ENCODE measurements around the gene ZBTB20.

ZBTB20 gene

GRCh38 chr3:115071601-115072000 is 75.5 kb downstream of the ZBTB20 start:
- H3K27me3 ChIP-seq (ENCODE audit: control insufficient read depth, insufficient read depth, low read length, poor library complexity, severe bottlenecking) = no peaks in the 10 kb centered on the region

GRCh38 chr3:115071166-115071565 is 75.9 kb downstream of the ZBTB20 start:
- Histone ChIP-seq H3K27me3 (ENCODE audit: control insufficient read depth, insufficient read depth, low read length, poor library complexity, severe bottlenecking) (no peaks in the 10 kb centered on the region), H3K27ac (ENCODE audit: insufficient read depth, low read depth, low read length, poor library complexity, severe bottlenecking) (no peak overlapping the region), H3K9me3 (ENCODE audit: control insufficient read depth, low read length) (no peaks in the 10 kb centered on the region), H3K4me3 (ENCODE audit: insufficient read depth, low read depth, low read length) (no peak overlapping the region), H3K4me1 (ENCODE audit: control insufficient read depth, insufficient read depth, low read length) (no peaks in the 10 kb centered on the region), H3K36me3 (ENCODE audit: control insufficient read depth, insufficient read depth, low read length) (no peaks in the 10 kb centered on the region)
- WGBS, 2 experiments = 96 to 100% methylated on average over 2 of the region's 2 CpGs

More at GRCh38 chr3:115071601-115072000, 75.5 kb downstream of the ZBTB20 start:
- Histone ChIP-seq H3K27ac (ENCODE audit: insufficient read depth, low read depth, low read length, poor library complexity, severe bottlenecking) (no peak overlapping the region), H3K36me3 (ENCODE audit: control insufficient read depth, insufficient read depth, low read length) (no peaks in the 10 kb centered on the region), H3K9me3 (ENCODE audit: control insufficient read depth, low read length) (no peaks in the 10 kb centered on the region), H3K4me1 (ENCODE audit: control insufficient read depth, insufficient read depth, low read length) (no peaks in the 10 kb centered on the region), H3K4me3 (ENCODE audit: insufficient read depth, low read depth, low read length) (no peak overlapping the region)
- 88% methylated on average over 5 of the region's 5 CpGs for WGBS, 2 experiments

DNA sequence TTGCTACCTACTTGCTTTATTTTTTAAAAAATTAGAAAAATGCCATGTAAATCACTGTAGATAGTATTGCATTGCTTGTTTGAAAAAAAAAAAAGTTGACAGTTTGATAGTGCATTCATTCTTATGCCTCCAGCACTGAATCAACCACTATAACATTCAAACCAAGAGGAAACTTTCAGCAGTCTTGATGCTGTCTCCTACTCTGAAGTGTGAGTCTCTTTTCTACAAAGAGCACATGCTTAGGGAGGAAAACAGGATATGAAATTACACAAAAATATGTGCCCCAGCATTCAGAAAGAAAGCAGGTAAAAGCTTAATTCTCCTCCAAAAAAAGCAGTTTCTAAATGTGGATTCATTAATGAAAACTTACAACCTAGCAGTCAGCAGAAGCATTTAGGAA is 78.3 kb downstream of the ZBTB20 start:
- Histone ChIP-seq H3K36me3 (ENCODE audit: control insufficient read depth, insufficient read depth, low read length) (no peaks in the 10 kb centered on the region), H3K9me3 (ENCODE audit: control insufficient read depth, low read length) (no peaks in the 10 kb centered on the region), H3K4me1 (ENCODE audit: control insufficient read depth, insufficient read depth, low read length) (no peaks in the 10 kb centered on the region)

GRCh38 chr3:115062412-115062956 is 84.6 kb downstream of the ZBTB20 start:
- Histone ChIP-seq H3K4me3 (ENCODE audit: insufficient read depth, low read depth, low read length) (no peak overlapping the region), H3K4me1 (ENCODE audit: control insufficient read depth, insufficient read depth, low read length) (no peaks in the 10 kb centered on the region), H3K27me3 (ENCODE audit: control insufficient read depth, insufficient read depth, low read length, poor library complexity, severe bottlenecking) (no peaks in the 10 kb centered on the region), H3K9me3 (ENCODE audit: control insufficient read depth, low read length) (no peaks in the 10 kb centered on the region), H3K36me3 (ENCODE audit: control insufficient read depth, insufficient read depth, low read length) (no peaks in the 10 kb centered on the region), H3K27ac (ENCODE audit: insufficient read depth, low read depth, low read length, poor library complexity, severe bottlenecking) (no peak overlapping the region)

More for the DNA sequence above, 78.3 kb downstream of the ZBTB20 start:
- Histone ChIP-seq H3K4me3 (ENCODE audit: insufficient read depth, low read depth, low read length) (no peak overlapping the region), H3K27ac (ENCODE audit: insufficient read depth, low read depth, low read length, poor library complexity, severe bottlenecking) (no peak overlapping the region), H3K27me3 (ENCODE audit: control insufficient read depth, insufficient read depth, low read length, poor library complexity, severe bottlenecking) (no peaks in the 10 kb centered on the region)

DNA sequence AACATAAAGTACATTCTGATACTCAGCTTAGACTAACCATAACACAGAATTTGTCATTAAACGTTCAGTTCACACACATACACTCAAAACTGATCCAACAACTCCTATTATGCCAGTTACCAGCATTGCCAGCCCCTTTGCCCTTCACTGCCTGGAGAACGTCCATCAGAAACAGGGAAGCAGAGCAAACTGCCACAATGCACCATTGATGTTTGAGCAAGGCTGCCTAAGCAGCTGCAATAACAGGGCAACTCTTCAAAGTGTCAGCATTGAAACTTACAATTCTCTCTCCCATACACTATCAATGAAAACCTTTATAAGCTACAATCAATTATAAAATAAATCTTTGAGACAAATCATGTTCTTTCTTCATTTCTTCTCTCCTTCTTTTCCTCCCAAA is 85.1 kb downstream of the ZBTB20 start:
- no peak overlapping the region for H3K27ac ChIP-seq (ENCODE audit: insufficient read depth, low read depth, low read length, poor library complexity, severe bottlenecking)
- H3K9me3 ChIP-seq (ENCODE audit: control insufficient read depth, low read length) = no peaks in the 10 kb centered on the region
- H3K4me1 ChIP-seq (ENCODE audit: control insufficient read depth, insufficient read depth, low read length) = no peaks in the 10 kb centered on the region
- H3K27me3 ChIP-seq (ENCODE audit: control insufficient read depth, insufficient read depth, low read length, poor library complexity, severe bottlenecking) = no peaks in the 10 kb centered on the region
- 71 to 78% methylated on average over 2 of the region's 2 CpGs for WGBS, 2 experiments
- no peaks in the 10 kb centered on the region for H3K36me3 ChIP-seq (ENCODE audit: control insufficient read depth, insufficient read depth, low read length)
- no peak overlapping the region for H3K4me3 ChIP-seq (ENCODE audit: insufficient read depth, low read depth, low read length)

DNA sequence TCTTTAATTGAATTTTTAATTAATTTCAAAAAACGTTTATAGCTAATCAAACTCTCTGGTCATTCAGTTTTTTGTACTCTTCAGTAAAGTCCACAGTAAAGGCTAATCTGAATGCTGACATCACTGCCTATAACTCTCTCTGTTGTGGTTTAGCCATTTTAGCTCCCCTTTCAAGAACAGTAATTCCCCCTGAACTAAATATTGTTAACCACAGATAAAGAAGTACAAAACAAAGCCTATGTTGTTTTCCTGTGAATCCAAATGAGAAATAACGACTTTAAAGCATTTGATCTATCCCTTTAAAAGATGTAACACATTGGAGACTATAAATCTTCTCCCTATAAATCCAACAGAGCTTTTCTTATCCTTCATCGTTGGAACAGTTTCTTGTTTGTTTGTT is 94.2 kb downstream of the ZBTB20 start:
- Histone ChIP-seq H3K27ac (ENCODE audit: insufficient read depth, low read depth, low read length, poor library complexity, severe bottlenecking) (no peak overlapping the region), H3K9me3 (ENCODE audit: control insufficient read depth, low read length) (no peaks in the 10 kb centered on the region)

GRCh38 chr3:115042351-115042750 is 104.7 kb downstream of the ZBTB20 start:
- Histone ChIP-seq H3K27ac (ENCODE audit: insufficient read depth, low read depth, low read length, poor library complexity, severe bottlenecking) (no peak overlapping the region), H3K4me3 (ENCODE audit: insufficient read depth, low read depth, low read length) (no peak overlapping the region)
- 91 to 92% methylated on average over 3 of the region's 3 CpGs for WGBS, 2 experiments

More for the DNA sequence above, 94.2 kb downstream of the ZBTB20 start:
- no peaks in the 10 kb centered on the region for H3K27me3 ChIP-seq (ENCODE audit: control insufficient read depth, insufficient read depth, low read length, poor library complexity, severe bottlenecking)
- no peaks in the 10 kb centered on the region for H3K36me3 ChIP-seq (ENCODE audit: control insufficient read depth, insufficient read depth, low read length)
- no peak overlapping the region for H3K4me3 ChIP-seq (ENCODE audit: insufficient read depth, low read depth, low read length)
- no peaks in the 10 kb centered on the region for H3K4me1 ChIP-seq (ENCODE audit: control insufficient read depth, insufficient read depth, low read length)
- WGBS, 2 experiments = 75 to 81% methylated on average over 2 to 3 of the region's 3 CpGs

DNA sequence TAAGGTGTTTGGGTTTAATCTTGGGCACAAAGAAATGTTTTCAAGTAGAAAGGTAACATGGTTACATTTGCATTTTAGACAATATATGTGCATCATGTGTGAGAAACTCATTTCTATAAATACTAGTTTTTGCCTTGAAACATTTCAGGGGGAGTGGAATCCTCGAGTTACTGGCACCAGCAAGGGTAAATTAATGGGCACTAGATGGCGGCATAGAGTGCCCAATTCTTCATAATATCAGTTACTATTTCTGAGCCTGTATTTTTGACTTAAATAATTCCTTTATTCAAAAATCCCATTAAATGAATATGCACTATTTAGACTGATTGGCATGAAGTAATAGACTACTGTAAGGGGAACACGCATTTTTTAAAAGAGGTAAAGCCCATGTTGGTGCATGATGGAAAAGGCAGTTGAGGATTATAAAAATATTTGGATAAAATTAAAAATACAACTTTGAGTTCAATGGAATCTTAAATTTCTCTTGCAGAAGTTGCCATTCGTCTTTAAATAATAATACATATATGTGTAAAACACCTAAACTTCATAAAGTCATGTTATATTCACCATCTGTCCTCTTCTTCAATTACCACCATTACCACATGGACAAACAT is 106.3 kb downstream of the ZBTB20 start:
- no peaks in the 10 kb centered on the region for H3K4me1 ChIP-seq (ENCODE audit: control insufficient read depth, insufficient read depth, low read length)
- H3K36me3 ChIP-seq (ENCODE audit: control insufficient read depth, insufficient read depth, low read length) = no peaks in the 10 kb centered on the region
- H3K27me3 ChIP-seq (ENCODE audit: control insufficient read depth, insufficient read depth, low read length, poor library complexity, severe bottlenecking) = no peaks in the 10 kb centered on the region
- WGBS, 2 experiments = 32 to 50% methylated on average over 1 to 3 of the region's 4 CpGs
- H3K9me3 ChIP-seq (ENCODE audit: control insufficient read depth, low read length) = no peaks in the 10 kb centered on the region
- H3K4me3 ChIP-seq (ENCODE audit: insufficient read depth, low read depth, low read length) = no peak overlapping the region
- H3K27ac ChIP-seq (ENCODE audit: insufficient read depth, low read depth, low read length, poor library complexity, severe bottlenecking) = no peak overlapping the region

More at GRCh38 chr3:115042351-115042750, 104.7 kb downstream of the ZBTB20 start:
- no peaks in the 10 kb centered on the region for H3K27me3 ChIP-seq (ENCODE audit: control insufficient read depth, insufficient read depth, low read length, poor library complexity, severe bottlenecking)
- H3K9me3 ChIP-seq (ENCODE audit: control insufficient read depth, low read length) = no peaks in the 10 kb centered on the region
- no peaks in the 10 kb centered on the region for H3K36me3 ChIP-seq (ENCODE audit: control insufficient read depth, insufficient read depth, low read length)
- H3K4me1 ChIP-seq (ENCODE audit: control insufficient read depth, insufficient read depth, low read length) = no peaks in the 10 kb centered on the region

DNA sequence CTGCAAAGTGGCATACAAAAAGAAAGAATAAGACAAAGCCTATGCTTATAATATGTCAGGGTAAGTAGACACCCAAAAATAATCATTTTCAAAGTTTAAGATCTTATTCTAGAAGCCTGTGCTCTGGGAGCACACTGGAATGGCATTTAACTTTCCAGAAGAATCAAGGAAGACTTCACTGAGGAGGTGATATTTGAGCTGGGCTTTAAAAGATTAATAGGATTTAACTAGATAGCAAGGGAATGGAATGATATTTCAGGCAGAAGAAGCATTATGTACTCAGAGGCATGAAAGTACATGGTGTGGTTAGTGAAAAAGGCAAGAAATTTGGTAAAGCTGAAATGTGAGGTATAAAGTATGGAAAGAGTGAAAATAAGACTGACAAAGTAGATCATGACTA is 106.8 kb downstream of the ZBTB20 start:
- Histone ChIP-seq H3K36me3 (ENCODE audit: control insufficient read depth, insufficient read depth, low read length) (no peaks in the 10 kb centered on the region), H3K27ac (ENCODE audit: insufficient read depth, low read depth, low read length, poor library complexity, severe bottlenecking) (no peak overlapping the region), H3K4me3 (ENCODE audit: insufficient read depth, low read depth, low read length) (no peak overlapping the region), H3K9me3 (ENCODE audit: control insufficient read depth, low read length) (no peaks in the 10 kb centered on the region), H3K4me1 (ENCODE audit: control insufficient read depth, insufficient read depth, low read length) (no peaks in the 10 kb centered on the region), H3K27me3 (ENCODE audit: control insufficient read depth, insufficient read depth, low read length, poor library complexity, severe bottlenecking) (no peaks in the 10 kb centered on the region)

- Histone ChIP-seq H3K36me3 (ENCODE audit: control insufficient read depth, insufficient read depth, low read length) (no peaks in the 10 kb centered on the region), H3K4me1 (ENCODE audit: control insufficient read depth, insufficient read depth, low read length) (no peaks in the 10 kb centered on the region), H3K27me3 (ENCODE audit: control insufficient read depth, insufficient read depth, low read length, poor library complexity, severe bottlenecking) (no peaks in the 10 kb centered on the region), H3K9me3 (ENCODE audit: control insufficient read depth, low read length) (no peaks in the 10 kb centered on the region), H3K4me3 (ENCODE audit: insufficient read depth, low read depth, low read length) (no peak overlapping the region), H3K27ac (ENCODE audit: insufficient read depth, low read depth, low read length, poor library complexity, severe bottlenecking) (no peak overlapping the region)
- 90% methylated on average over 1 of the region's 1 CpG; no CpG with 5 or more reads in 1 of the 2 experiments for WGBS, 2 experiments
These were observed 108.3 kb downstream of the ZBTB20 start for GRCh38 chr3:115038817-115039216.
